SK-N-SH treated with all-trans-retinoic acid at 6 μM for 48 hours (cell line): Measurements from ENCODE around the gene ACOXL.

Experiments used
- ATAC-seq: fragments of 200-7000 bp; cut with Tn5 transposase; 3 replicates; pipeline ENCODE4 v1.9.1; 2020; ENCODE audit warnings: mild to moderate bottlenecking, moderate library complexity
- ARNTL ChIP-seq: fragments of 450-650 bp; formaldehyde crosslinking; IDR thresholded peaks from 2 replicates; pipeline ENCODE4 v1.5.0; 2020; ENCODE audit warnings: low read depth, mild to moderate bottlenecking, moderate library complexity, borderline replicate concordance
- BACH2 ChIP-seq: fragments of 250-450 bp; sonication (Bioruptor Pico); IDR thresholded peaks from 2 replicates; pipeline ENCODE4 v1.9.0; 2021; ENCODE audit warnings: mild to moderate bottlenecking, borderline replicate concordance
- CREB5 ChIP-seq: fragments of 250-450 bp; sonication (Bioruptor Pico); IDR thresholded peaks from 2 replicates; pipeline ENCODE4 v1.5.1; 2020; ENCODE audit warnings: low read depth, mild to moderate bottlenecking, moderate library complexity
- CSDC2 ChIP-seq: fragments of 250-450 bp; sonication (Bioruptor Pico); IDR thresholded peaks from 2 replicates; pipeline ENCODE4 v1.5.0; 2020; ENCODE audit warnings: mild to moderate bottlenecking, moderate library complexity
- CSRNP3 ChIP-seq: fragments of 250-450 bp; sonication (Bioruptor Pico); IDR thresholded peaks from 2 replicates; pipeline ENCODE4 v1.5.1; 2021; ENCODE audit warnings: mild to moderate bottlenecking, moderate library complexity
- ESRRG ChIP-seq: fragments of 250-450 bp; sonication (Bioruptor Pico); IDR thresholded peaks from 2 replicates; pipeline ENCODE4 v1.6.1; 2021; ENCODE audit warnings: mild to moderate bottlenecking
- GLIS3 ChIP-seq: fragments of 250-450 bp; sonication (Bioruptor Pico); IDR thresholded peaks from 2 replicates; pipeline ENCODE4 v1.5.0; 2020; ENCODE audit warnings: mild to moderate bottlenecking, moderate library complexity
- OSR1 ChIP-seq: fragments of 250-450 bp; sonication (Bioruptor Pico); IDR thresholded peaks from 2 replicates; pipeline ENCODE4 v1.8.0; 2022; ENCODE audit warnings: moderate library complexity, mild to moderate bottlenecking, inconsistent platforms
- POU6F1 ChIP-seq: fragments of 250-450 bp; sonication (Bioruptor Pico); IDR thresholded peaks from 2 replicates; pipeline ENCODE4 v1.8.0; 2021; ENCODE audit warnings: low read depth, mild to moderate bottlenecking, moderate library complexity, borderline replicate concordance
- PPARA ChIP-seq: fragments of 250-450 bp; sonication (Bioruptor Pico); IDR thresholded peaks from 2 replicates; pipeline ENCODE4 v1.5.0; 2020; ENCODE audit warnings: mild to moderate bottlenecking, borderline replicate concordance
- SNAI2 ChIP-seq: fragments of 250-450 bp; sonication (Bioruptor Pico); IDR thresholded peaks from 2 replicates; pipeline ENCODE4 v1.5.0; 2020; ENCODE audit warnings: mild to moderate bottlenecking, moderate library complexity
- TCF4 ChIP-seq: fragments of 250-450 bp; sonication (Bioruptor Pico); IDR thresholded peaks from 2 replicates; pipeline ENCODE4 v1.8.0; 2021; ENCODE audit warnings: mild to moderate bottlenecking, moderate library complexity, borderline replicate concordance
- TOX ChIP-seq: fragments of 250-450 bp; sonication (Bioruptor Pico); IDR thresholded peaks from 2 replicates; pipeline ENCODE4 v1.8.0; 2021; ENCODE audit warnings: mild to moderate bottlenecking, moderate library complexity, borderline replicate concordance
- ZC3H10 ChIP-seq: fragments of 250-450 bp; sonication (Bioruptor Pico); IDR thresholded peaks from 2 replicates; pipeline ENCODE4 v1.5.1; 2021; ENCODE audit warnings: mild to moderate bottlenecking, moderate library complexity
- ZNF565 ChIP-seq: fragments of 450-650 bp; formaldehyde crosslinking; conservative IDR thresholded peaks from 2 replicates; pipeline ENCODE4 v1.5.0; 2020; ENCODE audit warnings: low read depth, mild to moderate bottlenecking, moderate library complexity
- ZNF70 ChIP-seq: fragments of 450-650 bp; formaldehyde crosslinking; IDR thresholded peaks from 2 replicates; pipeline ENCODE4 v1.5.0; 2020; ENCODE audit warnings: mild to moderate bottlenecking, moderate library complexity
- ZNF8 ChIP-seq: fragments of 450-650 bp; formaldehyde crosslinking; IDR thresholded peaks from 2 replicates; pipeline ENCODE4 v1.5.0; 2020; ENCODE audit warnings: mild to moderate bottlenecking, moderate library complexity

ACOXL gene

DNA sequence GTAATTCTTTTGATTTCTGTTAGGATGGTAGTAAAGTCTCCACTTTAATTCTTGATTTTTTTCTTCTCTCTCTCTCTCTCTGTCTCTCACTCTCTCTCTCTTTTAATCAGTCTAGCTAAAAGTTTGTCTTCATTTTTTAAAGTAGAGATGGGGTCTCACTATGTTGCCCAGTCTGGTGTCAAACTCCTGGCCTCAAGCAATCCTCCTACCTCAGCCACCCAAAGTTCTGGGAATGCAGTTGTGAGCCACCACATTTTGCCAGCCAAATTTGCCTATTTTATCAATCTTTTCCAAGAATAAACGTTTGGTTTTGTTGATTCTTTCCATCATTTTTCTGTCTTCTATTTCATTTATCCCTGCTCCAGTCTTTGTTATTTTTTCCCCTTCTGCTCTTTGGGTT lies 23.9 kb upstream of the ACOXL start:
- no peak for ATAC-seq

GRCh38 chr2:110712737-110713136 lies 19.6 kb upstream of the ACOXL start:
- TF ChIP-seq TOX (CRISPR knock-in tag): no peak
- no peak for TF ChIP-seq ZNF70
- no peak for TF ChIP-seq CSDC2
- TF ChIP-seq ZC3H10: no peak
- no peak for TF ChIP-seq POU6F1
- no peak for TF ChIP-seq OSR1 (CRISPR knock-in tag)
- TF ChIP-seq ZNF565: no peak
- TF ChIP-seq CSRNP3 (CRISPR knock-in tag): no peak
- TF ChIP-seq ESRRG (CRISPR knock-in tag): no peak
- no peak for TF ChIP-seq GLIS3 (CRISPR knock-in tag)
- no peak for ATAC-seq

More for the DNA sequence above, 23.9 kb upstream of the ACOXL start:
- no peak for TF ChIP-seq ZC3H10
- TF ChIP-seq CSDC2: no peak
- no peak for TF ChIP-seq CREB5
- no peak for TF ChIP-seq TCF4 (CRISPR knock-in tag)
- TF ChIP-seq ZNF565: no peak
- TF ChIP-seq PPARA (CRISPR knock-in tag): no peak
- no peak for TF ChIP-seq ARNTL (CRISPR knock-in tag)
- TF ChIP-seq BACH2 (CRISPR knock-in tag): no peak
- no peak for TF ChIP-seq TOX (CRISPR knock-in tag)

DNA sequence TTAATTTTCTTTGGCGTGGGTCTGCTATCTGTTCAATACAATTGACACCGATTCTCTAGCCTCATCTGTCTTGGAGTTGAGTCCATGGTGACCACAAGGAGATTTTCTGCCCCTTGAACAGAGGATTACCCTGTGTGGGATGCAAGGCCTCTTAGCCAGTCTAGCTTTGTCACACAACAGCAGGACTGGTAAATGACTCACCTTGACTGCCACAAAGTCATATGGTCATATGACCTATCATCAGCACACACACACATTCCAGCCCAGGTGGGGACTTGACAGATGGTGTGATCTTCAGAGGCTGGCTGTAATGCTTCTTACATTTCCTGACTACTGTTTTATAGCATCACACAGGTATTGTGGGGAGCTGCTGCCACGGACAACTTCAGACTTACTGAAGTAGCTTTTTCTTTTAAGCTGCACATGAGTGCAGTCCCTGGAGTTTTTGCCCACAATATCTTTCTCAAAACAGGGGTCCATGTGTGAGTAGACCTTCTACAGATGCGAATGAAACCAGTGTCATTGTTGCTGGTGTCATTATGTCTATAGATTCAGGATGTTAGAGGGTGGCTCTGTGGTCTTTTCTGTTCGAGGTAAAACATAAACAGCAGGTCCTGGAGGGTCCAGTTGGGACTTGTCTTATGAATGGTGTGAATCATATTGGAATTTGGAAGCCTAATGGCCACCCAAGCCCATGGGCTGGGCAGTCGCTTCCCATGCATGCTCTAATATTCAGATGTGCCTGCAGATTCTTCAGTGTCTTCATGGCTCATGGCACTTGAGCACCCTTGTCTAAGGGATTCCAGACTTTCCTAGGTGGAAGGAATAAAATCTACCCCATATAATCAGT lies 18.6 kb upstream of the ACOXL start:
- no peak for ATAC-seq
- TF ChIP-seq TOX (CRISPR knock-in tag) (no peak), CSDC2 (no peak)
- TF ChIP-seq, all 23 proteins: peak for 0

GRCh38 chr2:110714452-110715224 lies 17.7 kb upstream of the ACOXL start:
- no peak for ATAC-seq
- no peak for TF ChIP-seq ZNF70
- no peak for TF ChIP-seq OSR1 (CRISPR knock-in tag)
- no peak for TF ChIP-seq ZNF8 (CRISPR knock-in tag)
- TF ChIP-seq POU6F1: no peak
- no peak for TF ChIP-seq CSRNP3 (CRISPR knock-in tag)
- TF ChIP-seq CSDC2: no peak
- no peak for TF ChIP-seq BACH2 (CRISPR knock-in tag)
- no peak for TF ChIP-seq SNAI2 (CRISPR knock-in tag)
- no peak for TF ChIP-seq ZC3H10
- TF ChIP-seq CREB5: no peak
